Measurements from ENCODE around the gene SP3.

- TF ChIP-seq CTCF (IDR thresholded peaks at IDR 0.05) (no peak), POLR2A (IDR thresholded peaks at IDR 0.05) (no peak)
Measured at GRCh38 chr2:173990245-173990644, 25.1 kb upstream of the SP3 start.
